Fibroblast of lung (primary cell): ENCODE results near the gene WDR33.

Experiments used
- EZH2 ChIP-seq: IDR thresholded peaks from 2 replicates; pipeline ENCODE4 v1.5.1; 2012; ENCODE audit warnings: low read length, control low read depth, mild to moderate bottlenecking; ENCODE audit errors: missing control alignments
- TF ChIP-seq, protein P1 (sequence below), 2 donors: IDR thresholded peaks in 1 of 2; conservative IDR thresholded peaks in 1 of 2; 1 replicate in 1 of 2; 2 replicates in 1 of 2; pipeline ENCODE4 v1.5.1; 2011 to 2012; ENCODE audit warnings: low read length in 2 of 2, control low read depth in 1 of 2, inconsistent platforms in 1 of 2, low read depth in 1 of 2, mild to moderate bottlenecking in 1 of 2

DNA sequence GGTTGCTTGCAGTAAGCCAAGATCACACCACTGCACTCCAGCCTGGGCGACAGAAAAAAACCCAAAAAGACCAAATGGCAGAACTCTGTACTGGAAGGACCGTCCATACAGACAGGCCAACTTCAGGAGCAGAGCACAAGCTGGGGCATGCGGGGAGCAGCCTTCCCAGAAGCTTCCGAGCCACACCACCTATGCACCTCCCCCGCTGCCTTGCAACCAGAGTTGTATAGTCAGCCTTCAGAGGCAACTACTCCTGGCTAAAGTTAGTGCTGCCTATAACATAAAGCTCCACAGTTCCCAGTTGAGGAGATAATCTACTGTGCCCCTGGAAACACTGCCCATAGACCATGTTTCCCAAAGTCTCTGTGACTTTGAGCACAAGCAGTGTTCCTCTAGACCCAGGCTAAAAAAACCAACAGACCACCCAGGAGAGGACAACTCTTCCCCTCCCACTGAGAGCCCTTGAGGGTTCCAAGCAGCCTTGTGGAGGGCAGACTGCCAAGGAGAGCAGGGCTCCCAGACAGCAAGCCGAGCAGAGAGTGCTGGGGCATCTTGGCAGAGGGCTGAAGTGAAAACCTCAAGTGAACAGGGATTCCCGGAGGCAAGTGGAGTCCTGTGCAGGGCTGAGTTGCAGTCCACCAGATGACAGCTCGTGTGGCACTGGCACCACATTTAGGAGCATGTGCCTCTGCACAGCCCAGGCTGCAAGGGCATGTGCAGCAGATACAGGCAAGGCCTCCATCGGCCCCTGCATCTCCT is 102.9 kb downstream of the WDR33 start:
- no peak for TF ChIP-seq EZH2
- TF ChIP-seq, protein P1, sequence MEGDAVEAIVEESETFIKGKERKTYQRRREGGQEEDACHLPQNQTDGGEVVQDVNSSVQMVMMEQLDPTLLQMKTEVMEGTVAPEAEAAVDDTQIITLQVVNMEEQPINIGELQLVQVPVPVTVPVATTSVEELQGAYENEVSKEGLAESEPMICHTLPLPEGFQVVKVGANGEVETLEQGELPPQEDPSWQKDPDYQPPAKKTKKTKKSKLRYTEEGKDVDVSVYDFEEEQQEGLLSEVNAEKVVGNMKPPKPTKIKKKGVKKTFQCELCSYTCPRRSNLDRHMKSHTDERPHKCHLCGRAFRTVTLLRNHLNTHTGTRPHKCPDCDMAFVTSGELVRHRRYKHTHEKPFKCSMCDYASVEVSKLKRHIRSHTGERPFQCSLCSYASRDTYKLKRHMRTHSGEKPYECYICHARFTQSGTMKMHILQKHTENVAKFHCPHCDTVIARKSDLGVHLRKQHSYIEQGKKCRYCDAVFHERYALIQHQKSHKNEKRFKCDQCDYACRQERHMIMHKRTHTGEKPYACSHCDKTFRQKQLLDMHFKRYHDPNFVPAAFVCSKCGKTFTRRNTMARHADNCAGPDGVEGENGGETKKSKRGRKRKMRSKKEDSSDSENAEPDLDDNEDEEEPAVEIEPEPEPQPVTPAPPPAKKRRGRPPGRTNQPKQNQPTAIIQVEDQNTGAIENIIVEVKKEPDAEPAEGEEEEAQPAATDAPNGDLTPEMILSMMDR (conservative IDR thresholded peaks at IDR 0.05 in 1 of 2, IDR thresholded peaks at IDR 0.05 in 1 of 2; ENCODE audit: low read depth in 1 of 2, low read length in 2 of 2) = no peak
